GM12874 (cell line): ENCODE data around the gene WNT7B.

Experiments used
- CTCF ChIP-seq: IDR thresholded peaks from 2 replicates; pipeline ENCODE4 v1.5.1; 2011; ENCODE audit warnings: low read depth, mild to moderate bottlenecking, control low read depth, low read length, moderate library complexity; ENCODE audit not compliant: insufficient read depth

WNT7B gene

GRCh38 chr22:45987136-45987861 is 10.3 kb upstream of the WNT7B start:
- no peak for TF ChIP-seq CTCF

DNA sequence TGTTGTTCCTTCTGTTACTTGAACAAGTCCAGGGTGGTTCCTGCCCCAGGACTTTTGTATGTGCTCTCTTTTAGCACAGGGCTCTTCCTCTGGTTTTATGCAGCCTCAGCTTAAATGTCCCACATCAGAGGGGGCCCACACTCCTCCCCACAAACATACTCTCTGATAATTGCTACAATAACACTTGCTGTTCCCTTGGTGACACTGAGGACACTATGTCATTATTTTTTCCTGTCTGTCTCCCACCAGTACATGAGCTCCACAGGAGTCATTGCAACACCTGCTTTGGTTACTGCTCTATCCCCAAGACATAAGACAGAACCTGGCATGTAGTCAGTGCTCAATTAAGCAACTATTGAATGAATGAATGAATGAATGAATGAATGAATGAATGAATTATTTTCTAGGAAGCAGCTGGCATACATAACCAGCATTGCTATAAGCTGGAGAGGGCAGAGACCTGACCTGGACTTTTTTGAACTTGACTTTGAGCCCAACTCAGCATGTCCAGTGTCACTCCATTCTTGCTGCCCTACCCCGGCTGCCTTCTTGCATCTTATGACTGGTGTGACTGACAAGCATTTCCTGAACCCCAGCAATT is 7.5 kb upstream of the WNT7B start:
- no peak for TF ChIP-seq CTCF

GRCh38 chr22:45983797-45984196 is 6.8 kb upstream of the WNT7B start:
- TF ChIP-seq CTCF = no peak

DNA sequence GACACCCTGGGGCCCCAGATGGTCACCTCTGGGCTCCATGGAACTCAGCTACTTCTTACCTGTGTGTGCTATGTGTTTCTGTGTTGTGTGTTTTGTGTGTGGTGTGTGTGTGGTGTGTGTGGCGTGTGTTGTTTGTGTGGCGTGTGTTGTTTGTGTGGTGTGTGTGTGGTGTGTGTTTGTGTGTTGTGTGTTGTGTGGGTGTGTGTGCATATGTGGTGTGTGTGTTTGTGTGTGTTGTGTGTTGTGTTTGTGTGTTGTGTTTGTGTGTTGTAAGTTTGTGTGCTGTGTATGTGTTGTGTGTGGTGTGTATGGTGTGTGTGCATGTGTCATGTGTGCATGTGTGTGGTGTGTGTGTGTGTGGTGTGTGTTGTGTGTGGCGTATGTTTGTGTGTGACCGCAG is 3.8 kb upstream of the WNT7B start:
- no peak for TF ChIP-seq CTCF

GRCh38 chr22:45980268-45980570 is 3.3 kb upstream of the WNT7B start:
- TF ChIP-seq CTCF = no peak

DNA sequence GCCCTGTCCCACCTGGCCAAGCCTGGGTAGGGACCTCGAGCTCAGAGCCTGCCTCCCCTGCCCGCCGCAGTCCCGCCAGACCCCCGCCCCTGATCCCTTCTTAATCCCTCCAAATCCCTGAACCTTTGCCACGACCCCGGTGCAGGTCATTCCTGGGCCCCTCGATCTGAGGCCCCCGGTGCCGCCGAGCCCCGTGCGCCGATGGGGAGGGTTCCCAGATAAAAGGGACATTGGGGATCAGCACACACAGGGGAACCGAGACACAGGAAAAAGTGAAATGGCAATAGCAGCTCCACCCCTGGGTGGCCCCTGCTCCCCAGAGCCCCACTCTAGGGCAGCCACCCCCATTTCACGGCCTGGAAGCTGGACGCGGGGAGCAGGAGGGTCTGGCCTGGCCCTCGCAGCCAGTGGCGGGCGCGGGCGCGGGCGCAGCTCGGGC is 1.3 kb upstream of the WNT7B start:
- TF ChIP-seq CTCF = no peak

- TF ChIP-seq CTCF = no peak
These were observed 751 bp upstream of the WNT7B start for GRCh38 chr22:45977551-45978274.
